HUDEP-2 (cell line): ENCODE measurements around the gene SLC35F4.

Source experiments
- DNase-seq, 76 experiments: peaks; one replicate each; lab custom pipeline; 2025; ENCODE audit not compliant: unreplicated experiment in 76 of 76; lab: John Stamatoyannopoulos, UW

The SLC35F4 gene

DNA sequence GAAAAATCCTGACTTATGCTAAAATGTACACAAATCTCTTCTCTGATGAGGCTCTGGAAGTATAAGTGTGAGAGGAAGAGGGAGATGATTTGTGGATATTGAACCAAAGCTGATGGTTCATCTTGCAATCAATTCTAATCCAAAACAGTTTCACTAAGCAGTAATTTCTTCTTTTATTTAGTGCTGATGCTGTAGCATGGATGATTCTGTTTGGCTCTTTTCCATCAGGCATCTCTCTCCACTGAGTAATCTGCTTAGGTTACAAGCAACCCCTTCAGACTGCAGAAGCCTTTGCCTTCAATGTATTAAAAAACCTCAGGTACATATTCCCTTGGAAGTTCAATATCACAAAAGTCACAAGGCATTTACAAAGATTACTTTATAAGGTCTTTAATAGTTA lies 213.1 kb downstream of the SLC35F4 start:
- no peak for DNase-seq

- DNase-seq = no peak
These were observed 224.1 kb downstream of the SLC35F4 start for GRCh38 chr14:57641776-57642175.

DNA sequence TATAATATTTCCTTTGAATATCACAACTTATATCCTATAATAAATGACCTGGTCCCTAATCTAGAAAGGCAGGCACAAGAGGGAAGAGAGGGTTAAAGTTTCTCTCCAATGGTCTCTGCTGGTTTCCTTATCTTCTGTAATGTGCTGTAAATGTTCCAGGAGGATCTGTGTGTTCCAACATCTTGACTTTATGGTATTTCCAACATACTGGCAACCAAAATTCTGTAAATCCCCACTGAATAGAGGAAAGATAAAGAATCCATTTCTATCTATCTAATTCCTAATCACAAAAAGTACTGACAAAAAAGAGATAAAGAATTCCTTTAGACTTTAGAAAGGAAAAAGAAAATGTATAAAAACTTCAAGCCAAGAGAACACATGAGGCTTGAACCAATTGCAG lies 225.9 kb downstream of the SLC35F4 start:
- no peak for DNase-seq

DNA sequence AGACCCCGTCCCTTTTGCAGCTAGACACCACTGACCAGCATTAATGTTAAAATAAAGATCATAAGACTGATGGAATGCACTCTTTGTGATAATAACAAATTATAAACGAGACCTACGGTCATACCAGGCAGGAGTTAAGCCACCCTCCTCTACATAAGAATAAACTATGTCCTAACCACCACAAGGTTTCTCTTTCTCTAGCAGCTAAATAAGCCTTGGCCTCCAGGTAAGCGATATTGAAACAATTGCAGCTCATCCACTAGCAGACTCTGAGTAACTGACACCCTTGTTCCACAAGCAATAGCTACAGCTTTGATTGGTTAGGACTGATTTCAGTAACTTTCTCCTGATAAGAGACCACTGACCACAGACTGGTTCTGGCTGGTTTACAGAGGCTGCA lies 228.0 kb downstream of the SLC35F4 start:
- no peak for DNase-seq

DNA sequence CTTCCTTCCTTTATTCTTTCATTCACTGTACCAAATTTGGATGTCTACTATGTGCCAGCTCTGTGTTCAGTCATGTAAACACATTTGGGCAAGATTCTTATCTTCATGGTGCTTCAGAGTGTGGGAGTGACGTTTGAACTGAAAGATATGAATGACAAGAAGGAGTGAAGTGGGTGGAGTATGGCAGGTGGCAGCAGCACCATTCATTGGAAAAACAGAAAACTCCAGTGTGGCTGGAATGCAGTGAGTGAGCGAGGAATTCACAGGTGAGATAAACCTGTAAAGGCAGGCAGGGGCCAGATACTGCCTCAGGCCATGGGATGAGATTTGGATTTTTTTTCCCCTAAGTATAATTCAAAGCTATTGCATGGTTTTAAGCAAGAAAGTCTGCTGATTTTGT lies 231.6 kb downstream of the SLC35F4 start:
- DNase-seq = no peak

DNA sequence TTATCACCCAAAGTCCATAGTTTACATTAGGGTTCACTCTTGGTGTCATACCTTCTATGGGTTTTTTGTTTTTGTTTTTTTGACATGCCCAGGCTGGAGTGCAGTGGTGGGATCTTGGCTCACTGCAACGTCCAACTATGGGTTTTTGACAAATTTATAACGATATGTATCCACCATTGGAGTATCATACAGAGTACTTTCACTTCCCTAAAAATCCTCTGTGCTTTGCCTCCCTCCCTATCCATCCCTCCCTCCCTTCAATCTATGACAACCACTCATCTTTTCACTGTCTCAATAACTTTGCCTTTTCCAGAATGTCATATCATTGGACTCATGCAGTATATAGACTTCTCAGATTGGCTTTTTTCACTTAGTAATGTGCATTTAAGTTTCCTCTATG lies 233.2 kb downstream of the SLC35F4 start:
- no peak for DNase-seq

- no peak for DNase-seq
These were observed 248.4 kb downstream of the SLC35F4 start for GRCh38 chr14:57617510-57617909.

GRCh38 chr14:57612946-57613345 lies 252.9 kb downstream of the SLC35F4 start:
- no peak for DNase-seq

DNA sequence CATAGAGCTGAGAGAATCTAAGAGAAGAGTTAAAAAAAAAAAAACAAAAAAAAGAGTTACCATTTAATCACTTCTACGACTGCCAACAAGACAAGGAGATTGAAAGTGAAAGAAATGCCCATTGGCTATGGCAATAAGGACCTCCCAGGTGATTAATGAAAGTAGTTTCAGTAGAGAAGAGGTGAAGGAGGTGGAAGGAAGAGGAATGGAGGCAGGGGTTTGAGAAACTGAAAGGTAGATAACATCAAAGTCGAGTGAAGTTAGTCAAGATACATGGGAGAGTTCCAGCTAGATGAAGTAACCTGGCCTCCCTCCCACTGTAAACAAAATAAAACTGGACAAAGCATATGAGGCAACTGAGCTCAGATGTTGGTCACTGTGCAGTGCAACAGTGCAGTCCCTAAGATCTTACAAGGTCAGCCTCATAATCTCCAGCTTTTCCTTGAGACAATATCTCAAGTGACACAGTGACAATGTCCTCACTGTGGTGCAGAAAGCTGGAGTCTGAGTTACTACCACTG lies 254.3 kb downstream of the SLC35F4 start:
- no peak for DNase-seq

- DNase-seq = no peak
These were observed 255.3 kb downstream of the SLC35F4 start for GRCh38 chr14:57610631-57611030.

DNA sequence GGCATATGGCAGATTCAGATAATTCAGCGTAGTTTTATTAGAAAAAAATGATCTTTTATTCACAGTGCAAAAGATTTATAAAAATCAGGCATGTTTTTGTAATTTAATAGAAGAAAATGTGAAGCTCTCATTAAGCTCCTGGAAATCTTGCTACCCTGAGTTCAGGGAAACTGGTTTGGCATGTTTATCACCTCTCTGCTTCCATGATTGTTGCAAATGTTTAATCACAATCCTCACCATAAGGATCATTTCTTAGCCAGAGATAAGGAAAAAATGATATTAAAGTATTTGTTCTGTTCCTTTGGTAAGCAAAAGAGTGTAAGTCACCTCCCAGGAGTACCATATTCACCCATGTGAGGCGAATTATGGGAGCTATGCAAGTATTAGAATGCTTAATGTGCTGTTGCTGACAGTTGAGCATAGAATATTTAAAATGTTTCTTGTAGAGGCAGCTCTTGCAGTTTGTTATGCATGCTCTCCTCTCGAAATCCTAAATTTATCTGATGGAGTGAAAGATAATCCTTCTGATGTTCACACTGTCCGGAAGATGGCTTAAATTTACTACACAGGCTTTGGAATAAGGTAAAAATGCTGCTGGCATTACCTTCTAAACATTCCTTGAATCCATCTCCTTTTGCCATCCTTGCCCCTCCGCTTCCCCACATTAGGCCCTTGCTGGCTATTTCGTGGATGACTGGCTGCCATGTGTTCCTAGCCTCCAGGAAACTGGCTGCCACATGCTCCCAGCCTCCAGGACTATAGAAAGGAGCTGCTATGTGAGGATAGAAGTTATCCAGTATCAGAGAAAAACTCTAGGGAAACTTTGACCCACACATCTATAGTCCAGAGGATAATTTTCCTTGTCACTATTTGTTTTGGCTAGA lies 256.5 kb downstream of the SLC35F4 start:
- no peak for DNase-seq

DNA sequence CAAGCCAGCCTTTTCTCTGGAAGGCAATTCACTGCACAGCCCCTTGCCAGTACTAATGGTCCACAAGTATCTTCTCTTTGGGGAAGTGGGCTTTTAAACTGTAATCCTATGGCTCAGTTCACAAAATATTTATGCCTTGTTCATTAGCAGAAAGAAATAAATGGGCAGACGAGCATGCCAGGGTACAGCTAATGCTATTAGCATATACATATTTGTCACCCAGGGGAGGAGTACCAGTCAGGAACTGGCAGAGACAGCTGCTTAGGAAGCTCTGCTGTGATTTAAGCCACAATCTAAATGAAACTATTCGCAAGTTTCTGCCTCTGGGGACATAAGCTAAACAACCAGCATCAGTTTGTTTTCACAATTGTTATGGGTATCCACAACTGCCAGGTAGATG lies 258.8 kb downstream of the SLC35F4 start:
- no peak for DNase-seq

DNA sequence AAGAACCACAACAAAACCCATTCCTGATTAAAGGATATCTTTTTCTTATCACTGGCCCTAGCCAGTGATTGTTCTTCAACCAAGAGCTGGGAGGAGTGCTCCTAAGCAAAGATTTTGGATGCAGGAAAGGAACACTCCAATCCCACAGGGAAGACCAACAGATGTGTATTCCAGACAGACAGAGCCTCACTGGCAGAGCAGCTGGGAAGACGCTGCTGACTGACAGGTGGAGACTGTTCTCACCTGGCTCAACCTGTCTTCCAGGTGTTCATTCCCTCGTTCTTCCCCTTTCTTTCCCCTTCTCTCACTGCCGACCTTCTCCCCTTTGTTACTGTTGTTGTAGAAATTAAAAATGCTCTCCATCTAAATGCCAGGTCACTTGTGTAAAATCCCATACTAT lies 282.5 kb downstream of the SLC35F4 start:
- DNase-seq = no peak

DNA sequence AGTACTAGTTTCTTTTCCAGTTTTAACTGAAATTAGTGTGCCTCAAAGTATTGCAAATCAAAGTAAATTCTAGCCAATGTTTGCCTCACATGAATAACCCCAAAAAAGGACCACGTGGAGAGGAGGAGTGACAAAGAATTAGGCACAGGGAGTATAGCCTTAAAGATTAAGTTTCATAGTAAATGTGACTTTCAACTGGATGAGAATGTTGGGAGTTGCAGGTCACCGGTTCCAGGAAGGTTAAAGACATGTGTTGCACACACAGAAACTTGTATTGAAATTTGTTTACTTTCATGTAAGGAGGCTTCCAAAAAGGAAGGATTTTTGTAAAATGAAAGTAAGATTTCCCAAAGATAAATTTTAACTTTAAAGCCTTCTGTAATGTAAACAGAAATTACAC lies 283.1 kb downstream of the SLC35F4 start:
- no peak for DNase-seq

GRCh38 chr14:57578801-57579200 lies 287.1 kb downstream of the SLC35F4 start:
- no peak for DNase-seq

DNA sequence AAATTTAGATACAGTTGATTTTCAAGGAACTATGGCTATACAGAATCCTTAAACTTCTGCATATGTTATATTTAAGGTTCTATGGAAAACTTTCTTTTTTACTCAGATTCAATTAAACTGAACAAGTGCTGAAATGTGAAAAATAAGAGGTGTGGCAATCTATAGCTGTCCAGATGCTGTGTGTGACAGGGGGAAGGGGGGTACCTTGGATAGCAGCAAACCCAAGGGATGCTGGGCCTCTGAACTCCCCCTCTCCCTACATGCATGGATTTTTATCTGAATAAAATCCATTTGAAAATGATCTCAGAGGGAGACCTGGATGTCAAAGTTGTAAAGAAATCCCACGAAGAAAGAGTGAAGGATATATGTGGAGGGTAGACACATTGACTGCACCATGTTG lies 289.4 kb downstream of the SLC35F4 start:
- no peak for DNase-seq

GRCh38 chr14:57575482-57575881 lies 290.4 kb downstream of the SLC35F4 start:
- peak in 15 of 76 experiments; percentile 4 to 24 (median 9) for DNase-seq

GRCh38 chr14:57574617-57575288 lies 291.1 kb downstream of the SLC35F4 start:
- no peak for DNase-seq

GRCh38 chr14:57573173-57573572 lies 292.7 kb downstream of the SLC35F4 start:
- no peak for DNase-seq

DNA sequence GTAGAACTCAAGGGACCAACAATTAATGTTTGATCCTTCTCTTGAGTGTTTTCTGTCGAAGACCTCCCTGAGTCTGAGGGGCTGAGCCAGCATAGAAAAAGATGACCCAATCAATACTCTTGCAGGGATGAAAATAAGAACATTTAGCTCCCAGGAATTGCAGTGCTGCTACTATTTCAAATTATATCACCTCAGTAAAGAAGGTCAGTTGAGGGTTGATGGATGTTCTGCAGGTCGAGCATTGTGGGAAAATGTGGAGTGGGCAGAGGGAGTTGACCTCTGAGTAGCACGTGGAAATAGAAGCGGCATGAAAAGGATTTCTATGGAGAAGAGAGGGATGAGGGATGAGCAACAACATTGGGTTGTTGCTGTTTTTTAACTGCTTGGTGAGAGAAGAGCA lies 297.3 kb downstream of the SLC35F4 start:
- no peak for DNase-seq

DNA sequence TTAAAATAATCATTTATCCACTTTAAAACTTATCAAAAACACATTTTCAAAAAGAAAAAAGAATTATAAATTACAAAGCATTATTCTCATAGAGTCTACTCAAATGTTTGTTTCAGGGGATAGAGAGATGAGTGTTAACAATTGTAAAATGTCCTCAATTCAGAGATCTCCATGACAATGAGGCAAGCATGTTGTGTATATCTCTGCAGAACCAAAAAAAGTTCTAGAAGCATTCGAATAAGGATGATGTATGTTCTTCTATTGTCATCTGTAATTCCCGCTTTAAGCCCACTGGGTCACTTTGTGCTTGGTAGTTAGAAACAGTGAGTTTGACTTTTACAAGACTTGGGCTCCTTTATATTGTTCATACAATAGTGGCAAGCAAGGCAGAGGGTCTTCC lies 298.7 kb downstream of the SLC35F4 start:
- DNase-seq = no peak

GRCh38 chr14:57560681-57561080 lies 305.2 kb downstream of the SLC35F4 start:
- no peak for DNase-seq
